Activated naive CD4-positive, alpha-beta T cell (primary cell): Measurements from ENCODE around the gene CRIP1.

Experiments used
- DNase-seq, 4 experiments: peaks; one replicate each; lab custom pipeline; 2025; lab: John Stamatoyannopoulos, UW

The CRIP1 gene

GRCh38 chr14:105486163-105486973, at the start of gene CRIP1:
Gene CRIP1 (plus strand): TSS chr14:105486886. CDS start chr14:105487260, 374 bp downstream.
- no peak for DNase-seq

GRCh38 chr14:105436891-105437722, 49.6 kb upstream of the CRIP1 start:
- DNase-seq: no peak

GRCh38 chr14:105437723-105438500, 48.8 kb upstream of the CRIP1 start:
- DNase-seq: no peak

GRCh38 chr14:105439179-105439578, 47.5 kb upstream of the CRIP1 start:
- DNase-seq: no peak

GRCh38 chr14:105439710-105440553, 46.8 kb upstream of the CRIP1 start:
- no peak for DNase-seq

GRCh38 chr14:105440554-105440900, 46.2 kb upstream of the CRIP1 start:
- no peak for DNase-seq

- DNase-seq: no peak
These were observed 45.7 kb upstream of the CRIP1 start for GRCh38 chr14:105440992-105441391.

GRCh38 chr14:105442125-105442524, 44.6 kb upstream of the CRIP1 start:
- DNase-seq: no peak

- no peak for DNase-seq
These were observed 43.9 kb upstream of the CRIP1 start for GRCh38 chr14:105442834-105443233.

GRCh38 chr14:105444859-105445258, 41.8 kb upstream of the CRIP1 start:
- no peak for DNase-seq

GRCh38 chr14:105445290-105445689, 41.4 kb upstream of the CRIP1 start:
- no peak for DNase-seq

- DNase-seq: no peak
These were observed 40.5 kb upstream of the CRIP1 start for GRCh38 chr14:105445901-105446845.

- no peak for DNase-seq
These were observed 39.7 kb upstream of the CRIP1 start for GRCh38 chr14:105446971-105447370.

GRCh38 chr14:105447651-105448640, 38.7 kb upstream of the CRIP1 start:
- no peak for DNase-seq

- DNase-seq: peak in 3 of 4 experiments; percentile 39 to 60 (median 46)
These were observed 38.0 kb upstream of the CRIP1 start for GRCh38 chr14:105448706-105449111.

GRCh38 chr14:105449276-105450122, 37.2 kb upstream of the CRIP1 start:
- no peak for DNase-seq

- DNase-seq: no peak
These were observed 36.6 kb upstream of the CRIP1 start for GRCh38 chr14:105450123-105450505.
